ENCODE measurements around the gene ZNF805.

- no peak for TF ChIP-seq E2F1 (CRISPR knock-in tag; IDR thresholded peaks at IDR 0.05)
- TF ChIP-seq CTCF (IDR thresholded peaks at IDR 0.05) = no peak
- no peak for TF ChIP-seq FOXP1 (CRISPR knock-in tag; IDR thresholded peaks at IDR 0.05; ENCODE audit: borderline replicate concordance)
- no peak for TF ChIP-seq HMGXB4 (CRISPR knock-in tag; IDR thresholded peaks at IDR 0.05)
- no peak for TF ChIP-seq JUN (CRISPR knock-in tag; IDR thresholded peaks at IDR 0.05)
- no peak for TF ChIP-seq GABPB1 (CRISPR knock-in tag; IDR thresholded peaks at IDR 0.05)
- no peak for TF ChIP-seq IRF2 (CRISPR knock-in tag; IDR thresholded peaks at IDR 0.05; ENCODE audit: borderline replicate concordance, low read depth)
- no peak for TF ChIP-seq STAT6 (CRISPR knock-in tag; conservative IDR thresholded peaks at IDR 0.05; ENCODE audit: low read depth)
- no peak for TF ChIP-seq MAX (CRISPR knock-in tag; IDR thresholded peaks at IDR 0.05)
- no peak for TF ChIP-seq ATF3 (CRISPR knock-in tag; conservative IDR thresholded peaks at IDR 0.05)
- no peak for TF ChIP-seq SP1 (CRISPR knock-in tag; conservative IDR thresholded peaks at IDR 0.05)
- no peak for TF ChIP-seq RELA (CRISPR knock-in tag; IDR thresholded peaks at IDR 0.05; ENCODE audit: borderline replicate concordance)
Observed at GRCh38 chr19:57271280-57271679, 30.8 kb downstream of the ZNF805 start.
